Urinary bladder (tissue), 4 donors: ENCODE data around the gene ZDHHC14. TPM values are rescaled to one million over a fixed set of nuclear protein-coding genes. Genes with fewer than 3 reads are reported as not detected.

Source experiments
- DNase-seq: peaks from one replicate; pipeline ENCODE4 v3.0.0-alpha.2; 2015; ENCODE audit errors: extremely low spot score
- H3K27ac ChIP-seq: one replicate; pipeline ENCODE4 v1.5.1; 2013; ENCODE audit warnings: low read depth, mild to moderate bottlenecking, moderate library complexity
- H3K36me3 ChIP-seq: one replicate; pipeline ENCODE4 v1.6.1; 2013; ENCODE audit warnings: mild to moderate bottlenecking, moderate library complexity; ENCODE audit not compliant: insufficient read depth
- H3K4me1 ChIP-seq: one replicate; pipeline ENCODE4 v1.6.1; 2013; ENCODE audit warnings: mild to moderate bottlenecking, moderate library complexity; ENCODE audit not compliant: insufficient read depth
- H3K4me3 ChIP-seq: one replicate; pipeline ENCODE4 v1.5.1; 2013; ENCODE audit warnings: low read depth, low read length
- WGBS: extraction: QIAGEN DNeasy Blood & Tissue Kit; methylation state at CpG from one replicate; pipeline ENCODE4 v1.1.7; 2013; 5-methylcytosine and 5-hydroxymethylcytosine counted together
- polyA plus RNA-seq: library from polyadenylated mRNA; stranded (reverse); fragments of 200-250 nt; gene quantifications from one replicate; pipeline ENCODE4 v1.2.3, GENCODE V29; 2013
- total RNA-seq: library from RNA; depleted of rRNA; stranded (reverse); fragments of >200 nt; gene quantifications from one replicate; pipeline ENCODE4 v1.2.3, GENCODE V29; 2014
- donor health status: healthy with polysubstance abuse.
- donor health status: healthy.

ZDHHC14 gene
- total and polyA plus RNA-seq, 2 donors: 9.6 to 10.2 TPM

DNA sequence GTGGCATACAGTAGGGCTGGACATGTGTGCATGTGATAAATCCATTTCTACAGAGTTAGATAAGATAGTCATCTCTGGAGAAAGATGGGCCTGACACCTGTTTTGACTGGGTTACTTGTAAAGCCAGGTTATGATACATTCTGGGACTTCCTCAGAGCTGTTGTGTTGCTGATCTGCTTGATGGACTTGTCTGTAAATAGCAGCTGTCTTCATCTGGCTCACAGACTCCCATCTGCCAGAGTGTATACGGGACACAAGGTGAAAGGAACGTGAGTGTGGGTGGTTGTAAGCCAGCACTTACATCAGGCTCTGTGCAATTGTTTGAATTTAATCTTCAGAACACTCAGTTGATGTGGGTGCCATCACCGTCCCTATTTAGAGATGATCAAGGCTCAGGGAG is 49.8 kb downstream of the ZDHHC14 start:
- Histone ChIP-seq H3K4me3 (no peak overlapping the region), H3K4me1 (no peaks in the 10 kb centered on the region), H3K36me3 (no peaks in the 10 kb centered on the region), H3K27ac (no peak overlapping the region)
- DNase-seq: no peak
- WGBS: 71% methylated on average over 3 of the region's 3 CpGs

DNA sequence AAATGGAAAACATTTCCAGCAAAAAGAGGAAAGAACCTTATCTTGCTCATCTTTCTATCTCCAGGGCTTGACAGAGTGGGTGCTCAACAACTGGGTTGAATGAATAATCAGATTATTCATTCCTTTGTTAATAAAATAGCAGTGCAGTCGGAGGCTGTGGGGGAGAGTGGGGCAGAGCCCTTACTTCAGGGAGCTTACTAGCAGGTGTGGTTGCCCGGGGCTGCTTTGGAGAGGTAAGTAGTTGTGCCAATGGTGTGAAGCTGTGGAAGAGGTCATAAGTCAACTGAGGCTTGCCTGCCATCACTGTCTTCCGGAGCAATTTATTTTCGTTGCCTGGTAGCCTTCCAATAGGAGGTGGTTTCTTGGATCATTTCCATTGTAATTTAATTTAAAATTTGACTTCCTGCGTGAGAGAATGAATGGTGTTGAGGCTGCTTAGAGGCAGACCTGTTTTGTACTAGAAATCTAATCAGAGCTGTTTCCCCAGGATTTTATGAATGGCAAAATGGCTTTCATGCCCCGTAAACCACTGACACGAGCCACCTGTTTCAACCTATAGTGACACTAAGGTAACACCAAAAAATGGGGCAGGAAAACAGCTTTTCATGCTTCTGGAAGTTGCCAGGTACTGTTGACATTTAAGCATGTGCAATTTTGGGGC is 51.4 kb downstream of the ZDHHC14 start:
- Histone ChIP-seq H3K4me3 (no peak overlapping the region), H3K4me1 (no peaks in the 10 kb centered on the region), H3K36me3 (no peaks in the 10 kb centered on the region), H3K27ac (no peak overlapping the region)
- no peak for DNase-seq
- WGBS: 69% methylated on average over 7 of the region's 7 CpGs

DNA sequence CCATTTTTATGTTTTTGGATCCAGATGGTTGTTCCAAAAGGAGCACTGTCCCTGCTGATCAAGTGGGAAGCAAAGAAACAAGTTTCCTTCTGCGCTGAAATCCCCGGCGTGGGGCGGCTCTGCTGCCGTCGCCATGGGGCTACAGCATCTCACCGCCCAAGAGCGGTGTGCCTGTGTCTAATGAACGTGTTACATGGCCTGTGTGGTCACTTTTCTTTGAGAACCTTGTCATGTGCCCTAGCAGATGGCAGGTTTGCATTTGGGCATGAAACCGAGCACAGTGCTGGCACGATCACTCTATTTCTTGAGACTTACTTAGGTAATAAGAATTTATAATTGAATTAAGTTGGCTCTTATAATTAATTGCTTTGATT is 51.9 kb downstream of the ZDHHC14 start:
- whole genome bisulfite sequencing: 96% methylated on average over 11 of the region's 11 CpGs
- no peaks in the 10 kb centered on the region for H3K36me3 ChIP-seq
- no peaks in the 10 kb centered on the region for H3K4me1 ChIP-seq
- H3K27ac ChIP-seq: no peak overlapping the region
- H3K4me3 ChIP-seq: no peak overlapping the region
- DNase-seq: no peak

DNA sequence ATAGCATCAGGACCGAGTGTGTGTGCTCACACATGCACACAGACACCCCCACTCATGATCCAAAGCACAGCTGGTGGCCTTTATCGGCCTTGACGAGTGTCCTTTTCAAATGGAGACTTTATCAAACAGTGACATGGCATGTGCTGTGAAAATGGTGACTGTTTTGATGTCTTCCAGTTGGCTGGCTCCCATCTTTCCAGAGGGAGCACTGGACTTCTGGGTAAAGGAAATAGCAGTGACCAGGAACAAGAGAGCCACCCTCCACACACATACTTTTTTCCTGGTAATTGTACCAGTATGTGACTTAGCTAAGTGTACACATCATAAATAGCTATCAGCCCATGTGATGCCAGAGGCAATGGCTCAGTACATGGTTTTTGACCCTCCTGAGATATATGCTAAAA is 52.7 kb downstream of the ZDHHC14 start:
- 95% methylated on average over 3 of the region's 3 CpGs for whole genome bisulfite sequencing
- no peak overlapping the region for H3K27ac ChIP-seq

DNA sequence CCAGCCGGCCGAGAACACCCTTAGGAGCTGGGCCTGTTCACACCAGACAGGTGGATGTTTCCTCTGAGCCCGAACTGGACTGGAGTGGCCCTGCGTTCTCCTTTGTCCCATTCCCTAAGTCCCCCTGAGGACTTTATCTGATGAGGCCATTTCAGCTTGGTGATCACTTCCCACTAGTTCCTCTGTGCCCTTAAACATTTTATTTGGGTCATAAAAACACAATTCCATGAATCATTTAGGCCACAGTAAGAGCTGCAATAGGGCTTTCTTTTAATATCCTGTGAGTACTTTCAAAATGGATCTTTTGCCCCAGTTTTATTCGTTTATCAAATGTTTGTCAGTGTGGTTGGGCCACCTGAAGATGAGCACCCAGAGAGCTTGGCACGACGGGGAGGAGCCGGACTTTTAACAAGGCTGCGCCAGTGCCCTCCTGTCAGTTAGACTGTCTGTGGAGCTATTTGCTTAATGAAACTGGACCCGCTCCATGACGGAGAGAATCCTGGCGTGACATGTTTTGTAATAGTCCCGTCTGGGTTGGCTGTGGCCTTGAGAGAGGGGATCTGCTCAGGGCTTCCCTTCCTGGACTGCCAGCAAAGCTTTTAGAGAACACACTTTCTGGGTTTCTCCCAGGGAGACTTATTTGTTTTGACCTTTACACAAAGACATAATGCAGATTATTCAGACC is 53.5 kb downstream of the ZDHHC14 start:
- WGBS: 62% methylated on average over 13 of the region's 13 CpGs
- H3K4me1 ChIP-seq: no peaks in the 10 kb centered on the region
- H3K36me3 ChIP-seq: no peaks in the 10 kb centered on the region
- no peak overlapping the region for H3K27ac ChIP-seq
- no peak for DNase-seq
- no peak overlapping the region for H3K4me3 ChIP-seq

More for the DNA sequence above, 52.7 kb downstream of the ZDHHC14 start:
- H3K4me1 ChIP-seq: no peaks in the 10 kb centered on the region
- H3K4me3 ChIP-seq: no peak overlapping the region
- no peak for DNase-seq
- H3K36me3 ChIP-seq: no peaks in the 10 kb centered on the region

DNA sequence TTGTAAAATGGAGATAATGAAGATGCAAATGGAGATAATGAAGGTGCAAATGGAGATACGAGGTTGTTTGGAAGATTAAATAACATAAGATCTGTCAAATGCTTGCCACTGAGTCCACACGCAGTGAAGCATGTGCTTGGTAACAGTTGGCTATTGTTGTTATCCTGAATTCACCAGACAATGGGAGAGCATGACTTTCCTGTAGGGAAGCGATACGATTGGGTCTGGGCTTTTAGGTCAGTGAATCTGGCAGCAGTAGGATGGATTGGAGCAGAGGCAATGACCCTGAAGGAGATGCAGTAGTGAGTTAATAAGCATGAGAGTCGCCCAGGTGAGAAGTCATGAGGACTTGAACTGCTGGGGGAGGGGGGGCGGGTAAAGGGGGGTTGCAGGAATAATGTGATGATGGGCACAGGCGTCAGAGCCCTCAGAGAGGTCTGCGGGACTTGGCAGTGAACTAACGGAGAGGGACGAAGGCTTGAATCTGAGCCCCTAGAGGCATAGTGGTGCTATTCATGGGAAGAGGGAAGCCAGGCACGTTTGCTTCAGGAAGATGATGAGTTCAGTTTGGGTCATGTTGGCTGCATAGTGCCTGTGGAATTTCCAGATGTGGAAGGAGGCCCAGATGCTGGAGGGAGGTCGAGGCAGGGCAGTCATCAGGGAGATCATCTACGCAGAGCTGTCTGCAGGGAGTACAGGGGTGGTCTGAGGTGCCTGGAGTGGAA is 55.4 kb downstream of the ZDHHC14 start:
- H3K36me3 ChIP-seq: no peaks in the 10 kb centered on the region
- WGBS: 70% methylated on average over 13 of the region's 13 CpGs
- no peak overlapping the region for H3K27ac ChIP-seq
- DNase-seq: no peak
- no peak overlapping the region for H3K4me3 ChIP-seq
- no peaks in the 10 kb centered on the region for H3K4me1 ChIP-seq

DNA sequence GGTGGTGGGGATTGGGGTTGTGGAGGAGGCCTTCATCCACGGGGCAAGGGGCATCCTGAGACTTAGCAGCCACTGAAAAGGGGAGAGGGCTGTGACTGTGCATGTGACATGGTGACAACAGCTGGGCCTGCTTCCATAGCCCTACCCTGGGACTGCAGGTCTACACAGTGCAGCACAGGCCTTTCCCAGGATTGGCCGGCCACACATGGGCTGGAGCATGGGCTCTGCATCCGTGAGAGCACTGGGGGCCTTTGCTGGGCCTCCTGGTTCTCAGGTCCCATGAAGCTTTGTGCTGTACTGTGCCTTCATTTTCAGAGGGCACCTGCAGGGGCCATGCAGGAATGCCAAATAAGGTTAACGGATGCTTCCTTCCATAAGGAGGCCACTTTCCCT is 56.0 kb downstream of the ZDHHC14 start:
- Histone ChIP-seq H3K4me3 (no peak overlapping the region), H3K27ac (no peak overlapping the region), H3K4me1 (no peaks in the 10 kb centered on the region), H3K36me3 (no peaks in the 10 kb centered on the region)
- DNase-seq: no peak
- WGBS: 87% methylated on average over 4 of the region's 4 CpGs

DNA sequence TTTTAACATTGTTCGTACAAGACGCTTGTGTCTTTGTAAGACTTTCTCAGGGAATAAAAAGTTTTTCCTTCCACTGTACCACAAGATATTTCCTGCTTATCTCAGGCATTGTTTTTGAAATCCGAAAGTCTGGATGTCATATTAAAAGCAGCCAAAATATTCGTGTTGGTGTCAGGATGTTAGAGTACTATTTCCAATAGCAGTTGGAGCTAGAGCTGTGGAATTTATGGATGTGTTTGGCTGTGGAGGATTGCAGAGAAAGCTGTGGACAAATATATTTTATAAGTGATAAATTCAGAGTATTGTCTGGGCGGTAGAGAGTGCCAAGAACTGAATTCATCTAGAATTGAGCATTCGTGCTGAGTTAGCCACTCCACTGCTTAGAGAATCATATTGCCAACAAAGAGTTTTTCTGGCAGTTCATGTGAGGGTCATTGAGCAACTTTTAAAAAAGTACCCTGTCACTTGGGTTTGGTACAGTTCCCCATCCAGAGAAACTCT is 57.7 kb downstream of the ZDHHC14 start:
- H3K27ac ChIP-seq: no peak overlapping the region
- 21% methylated on average over 6 of the region's 6 CpGs for WGBS
- DNase-seq: peak; percentile 31
- no peaks in the 10 kb centered on the region for H3K36me3 ChIP-seq
- H3K4me1 ChIP-seq: no peaks in the 10 kb centered on the region
- no peak overlapping the region for H3K4me3 ChIP-seq

DNA sequence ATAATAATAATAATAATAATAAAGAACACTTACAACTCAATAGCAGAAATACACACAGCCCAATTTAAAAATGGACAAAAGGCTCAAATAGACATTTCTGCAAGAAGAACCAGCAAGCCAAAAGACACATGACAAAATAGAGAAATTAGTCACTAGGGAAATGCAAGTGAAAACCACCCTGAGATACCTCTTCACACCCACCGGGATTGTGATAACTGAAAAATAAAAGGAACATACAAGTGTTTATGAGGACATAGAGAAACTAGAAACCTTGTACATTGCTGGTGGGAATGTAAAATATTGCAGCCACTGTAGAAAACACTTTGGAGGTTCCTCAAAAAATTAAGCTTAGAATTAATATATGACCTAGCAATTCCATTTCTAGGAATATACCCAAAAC is 59.2 kb downstream of the ZDHHC14 start:
- Histone ChIP-seq H3K4me1 (no peaks in the 10 kb centered on the region), H3K4me3 (no peak overlapping the region), H3K36me3 (no peaks in the 10 kb centered on the region), H3K27ac (no peak overlapping the region)
- no peak for DNase-seq
- WGBS: 91% methylated on average over 1 of the region's 1 CpG

DNA sequence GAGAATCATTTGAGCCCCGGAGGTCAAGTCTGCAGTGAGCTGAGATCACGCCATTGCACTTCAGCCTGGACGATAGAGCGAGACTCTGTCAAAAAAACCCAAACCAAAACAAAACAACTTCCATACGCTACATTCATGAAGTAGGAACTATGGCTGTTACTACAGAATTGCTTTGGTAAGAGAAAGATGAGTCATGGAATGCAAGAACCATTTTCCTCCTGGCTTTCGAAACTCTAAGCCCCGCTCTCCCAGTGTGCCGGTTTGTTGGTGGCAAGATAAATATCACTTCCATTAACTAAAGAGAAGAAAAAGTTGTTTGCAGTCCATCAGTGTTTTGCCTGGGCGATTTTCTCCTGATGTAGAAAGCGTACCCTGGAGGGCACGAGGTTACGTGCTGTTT is 61.3 kb downstream of the ZDHHC14 start:
- H3K4me1 ChIP-seq: no peaks in the 10 kb centered on the region
- no peak for DNase-seq
- WGBS: 86% methylated on average over 12 of the region's 12 CpGs
- H3K4me3 ChIP-seq: no peak overlapping the region
- no peaks in the 10 kb centered on the region for H3K36me3 ChIP-seq
- no peak overlapping the region for H3K27ac ChIP-seq

DNA sequence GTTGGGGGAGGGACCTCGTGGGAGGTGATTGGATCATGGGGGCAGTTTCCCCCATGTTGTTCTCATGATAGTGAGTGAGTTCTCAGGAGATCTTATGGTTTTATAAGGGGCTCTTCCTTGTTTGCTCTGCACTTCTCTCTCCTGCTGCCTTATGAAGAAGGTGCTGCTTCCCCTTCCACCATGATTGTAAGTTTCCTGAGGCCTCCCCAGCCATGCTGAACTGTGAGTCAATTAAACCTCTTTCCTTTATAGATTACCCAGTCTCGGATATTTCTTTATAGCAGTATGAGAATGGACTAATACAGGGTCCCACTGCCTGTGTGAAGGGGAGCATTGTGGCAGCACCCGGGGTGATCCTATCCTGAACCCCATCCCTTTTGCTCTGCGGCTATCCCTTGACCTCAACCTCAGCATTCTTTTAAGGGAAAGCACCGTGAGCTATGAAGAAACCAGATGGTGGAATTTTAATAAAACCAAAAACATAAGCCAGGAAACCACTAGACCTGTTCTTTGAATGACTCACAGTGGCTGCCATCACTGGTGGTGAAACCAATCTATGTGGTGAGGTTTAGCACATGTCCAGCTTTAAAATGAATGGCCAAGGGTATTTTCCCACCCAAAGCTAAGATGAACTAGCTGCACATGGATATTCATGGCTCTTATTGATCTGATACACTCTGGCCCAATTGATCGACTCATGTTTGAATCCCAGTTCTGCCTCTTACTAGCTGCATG is 62.2 kb downstream of the ZDHHC14 start:
- no peak overlapping the region for H3K27ac ChIP-seq
- no peaks in the 10 kb centered on the region for H3K4me1 ChIP-seq
- 84% methylated on average over 6 of the region's 6 CpGs for whole genome bisulfite sequencing
- no peak overlapping the region for H3K4me3 ChIP-seq
- DNase-seq: no peak
- H3K36me3 ChIP-seq: no peaks in the 10 kb centered on the region

DNA sequence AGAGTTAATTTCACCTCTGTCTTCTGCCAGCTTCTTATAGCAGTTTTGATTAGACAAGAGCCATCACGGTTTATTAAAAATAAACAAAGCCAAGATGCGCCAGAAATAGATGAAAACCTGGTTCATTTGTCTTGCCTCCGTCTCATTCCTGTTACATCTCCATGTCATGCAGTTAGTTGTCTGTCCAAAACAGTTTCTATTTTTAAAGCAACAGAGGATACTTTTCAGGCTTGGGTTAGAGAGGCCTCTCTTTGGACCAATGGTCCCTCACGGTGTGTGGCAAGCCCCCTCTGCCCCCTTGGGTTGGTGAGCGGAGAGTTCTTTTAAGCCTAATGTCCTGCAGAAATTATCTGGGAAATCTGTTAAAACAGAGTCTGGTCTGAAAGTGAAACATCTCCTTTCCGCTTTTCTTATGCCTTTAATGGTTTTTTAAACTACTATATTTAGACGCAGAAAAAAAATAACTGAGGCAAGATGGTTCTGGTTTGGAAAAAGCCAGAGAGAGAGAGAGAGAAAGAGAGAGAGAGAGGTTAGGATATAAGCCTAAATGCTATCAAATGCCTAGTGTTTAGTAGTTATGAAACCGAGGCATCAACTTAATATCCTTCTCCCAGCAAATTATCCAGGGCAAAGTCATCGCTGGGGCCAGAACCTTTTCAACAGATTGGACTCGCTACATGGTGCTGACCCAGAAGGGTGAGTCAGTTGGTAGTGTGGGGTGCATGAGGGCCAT is 64.5 kb downstream of the ZDHHC14 start:
- H3K4me3 ChIP-seq: no peak overlapping the region
- H3K27ac ChIP-seq: no peak overlapping the region
- H3K36me3 ChIP-seq: no peaks in the 10 kb centered on the region

DNA sequence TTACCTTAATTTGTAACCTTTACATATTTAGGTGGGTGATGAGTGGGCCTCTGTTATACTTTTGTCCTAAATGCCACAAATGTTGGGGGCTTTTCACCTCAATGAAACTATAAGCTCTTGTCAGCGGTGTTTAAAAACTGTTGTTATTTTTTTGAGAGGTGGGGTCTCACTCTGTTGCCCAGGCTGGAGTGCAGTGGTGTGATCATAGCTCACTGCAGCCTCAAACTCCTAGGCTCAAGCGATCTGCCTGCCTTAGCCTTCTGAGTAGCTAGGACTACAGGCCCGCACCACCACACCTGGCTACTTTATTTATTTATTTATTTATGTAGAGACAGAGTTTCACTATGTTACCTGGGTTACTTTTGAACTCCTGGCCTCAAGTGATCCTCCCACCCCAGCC is 66.7 kb downstream of the ZDHHC14 start:
- Histone ChIP-seq H3K4me3 (no peak overlapping the region), H3K36me3 (no peaks in the 10 kb centered on the region), H3K4me1 (no peaks in the 10 kb centered on the region), H3K27ac (no peak overlapping the region)
- DNase-seq: no peak
- 98% methylated on average over 3 of the region's 3 CpGs for WGBS

More for the DNA sequence above, 64.5 kb downstream of the ZDHHC14 start:
- WGBS: 53% methylated on average over 10 of the region's 10 CpGs
- DNase-seq: no peak
- H3K4me1 ChIP-seq: no peaks in the 10 kb centered on the region
